GM12878 (cell line): ENCODE results near the gene POLA1. TPM values are rescaled to one million over a fixed set of nuclear protein-coding genes. Genes with fewer than 3 reads are reported as not detected.

Source experiments
- ATAC-seq: fragments of 200-7000 bp; cut with Tn5 transposase; 3 replicates; pipeline ENCODE4 v1.9.1; 2020; ENCODE audit warnings: mild to moderate bottlenecking, moderate library complexity
- BruUV-seq: library from RNA; stranded (reverse); fragments of 400-500 nt; replicated peaks from 2 replicates; lab custom pipeline; 2021; lab: Mats Ljungman, UMichigan
- CTCF ChIA-PET: fragments of 300-600 bp; sonication (Branson Sonifier 250); formaldehyde crosslinking; extraction: SDS; loops from one replicate; lab custom pipeline; 2021; ENCODE audit warnings: inconsistent platforms; lab: Yijun Ruan, JAX
- POLR2A ChIA-PET: fragments of 350-600 bp; formaldehyde crosslinking; extraction: SDS; loops from one replicate; lab custom pipeline; 2021; ENCODE audit warnings: inconsistent platforms; lab: Charles Lee
- RAD21 ChIA-PET: fragments of 300-600 bp; sonication (Branson Sonifier 250); formaldehyde crosslinking; loops from one replicate; lab custom pipeline; 2023; ENCODE audit warnings: antibody characterized with exemption; ENCODE audit not compliant: unreplicated experiment; lab: Charles Lee
- SMC1A ChIA-PET: fragments of 300-600 bp; sonication (Branson Sonifier 250); formaldehyde crosslinking; loops from one replicate; lab custom pipeline; 2023; ENCODE audit not compliant: unreplicated experiment, uncharacterized antibody; lab: Charles Lee
- DNase-seq: peaks from one replicate; pipeline ENCODE4 v3.0.0-alpha.2; 2011; ENCODE audit warnings: low read depth, low spot score
- FAIRE-seq: peaks from 3 replicates; lab custom pipeline; 2011; peaks lifted over from hg19 to GRCh38; lab: Jason Lieb, UNC
- H2AFZ ChIP-seq: 2 replicates; pipeline ENCODE4 v1.6.0; 2011; ENCODE audit warnings: low read depth, low read length, control low read depth; ENCODE audit not compliant: control insufficient read depth
- H3K27ac ChIP-seq: 2 replicates; pipeline ENCODE4 v1.5.1; 2011; ENCODE audit warnings: control low read depth; ENCODE audit not compliant: control insufficient read depth, insufficient read depth
- H3K27me3 ChIP-seq, 2 experiments: replicated peaks in 1 of 2; 2 replicates each; pipeline versions ENCODE4 v1.6.0 to v1.6.1; 2011; ENCODE audit warnings: low read length in 1 of 2; ENCODE audit not compliant: control insufficient read depth in 2 of 2, insufficient read depth in 2 of 2
- H3K36me3 ChIP-seq, 2 experiments: 2 replicates each; pipeline ENCODE4 v1.5.1; 2011; ENCODE audit warnings: low read length in 1 of 2; ENCODE audit not compliant: control insufficient read depth in 2 of 2, insufficient read depth in 2 of 2
- H3K4me1 ChIP-seq: 2 replicates; pipeline ENCODE4 v1.6.1; 2011; ENCODE audit warnings: mild to moderate bottlenecking, low read length, moderate library complexity, mixed read lengths; ENCODE audit not compliant: control insufficient read depth, insufficient read depth
- H3K4me2 ChIP-seq: 2 replicates; pipeline ENCODE4 v1.6.0; 2011; ENCODE audit warnings: control low read depth; ENCODE audit not compliant: control insufficient read depth, insufficient read depth
- H3K4me3 ChIP-seq: fragments of 200-600 bp; sonication (generic); 2 replicates; pipeline ENCODE4 v1.5.1; 2016
- H3K79me2 ChIP-seq: 2 replicates; pipeline ENCODE4 v1.6.0; 2011; ENCODE audit warnings: low read length; ENCODE audit not compliant: control insufficient read depth, insufficient read depth
- H3K9ac ChIP-seq: 2 replicates; pipeline ENCODE4 v1.8.0; 2011; ENCODE audit warnings: low read length, control low read depth, mixed read lengths; ENCODE audit not compliant: control insufficient read depth, insufficient read depth
- H3K9me3 ChIP-seq: replicated peaks from 3 replicates; pipeline ENCODE4 v1.5.1; 2011; ENCODE audit warnings: mild to moderate bottlenecking, low read length; ENCODE audit not compliant: control insufficient read depth, insufficient read depth
- H4K20me1 ChIP-seq: 2 replicates; pipeline ENCODE4 v1.6.0; 2011; ENCODE audit not compliant: control insufficient read depth, insufficient read depth
- CHD2 ChIP-seq: IDR thresholded peaks from 2 replicates; pipeline ENCODE4 v1.6.1; 2011; ENCODE audit warnings: low read depth, low read length, improper control_type of control experiment, borderline replicate concordance
- CREB1 ChIP-seq: IDR thresholded peaks from 2 replicates; pipeline ENCODE4 v1.6.1; 2012; ENCODE audit warnings: low read depth, mild to moderate bottlenecking, inconsistent platforms
- EED ChIP-seq: sonication (generic); IDR thresholded peaks from 2 replicates; pipeline ENCODE4 v1.6.1; 2016; ENCODE audit warnings: antibody characterized with exemption, low read depth
- ETV6 ChIP-seq, 2 experiments: fragments of 450-650 bp in 1 of 2; IDR thresholded peaks in 1 of 2; conservative IDR thresholded peaks in 1 of 2; 2 replicates each; pipeline ENCODE4 v1.6.1; 2014; ENCODE audit warnings: antibody characterized with exemption in 1 of 2, borderline replicate concordance in 1 of 2, low read depth in 1 of 2, mild to moderate bottlenecking in 1 of 2, moderate library complexity in 1 of 2
- GATAD2B ChIP-seq: fragments of 450-650 bp; conservative IDR thresholded peaks from 2 replicates; pipeline ENCODE4 v1.6.1; 2017; ENCODE audit warnings: low read depth, mild to moderate bottlenecking, moderate library complexity
- HDAC6 ChIP-seq: fragments of 200-600 bp; sonication (generic); IDR thresholded peaks from one replicate; pipeline ENCODE4 v1.8.0; 2017; ENCODE audit warnings: antibody characterized with exemption; ENCODE audit not compliant: unreplicated experiment
- MEF2B ChIP-seq: fragments of 450-650 bp; IDR thresholded peaks from 2 replicates; pipeline ENCODE4 v1.6.1; 2018; ENCODE audit warnings: mild to moderate bottlenecking, moderate library complexity; ENCODE audit not compliant: partially characterized antibody, poor library complexity, severe bottlenecking
- MXI1 ChIP-seq: fragments of 150-350 bp; IDR thresholded peaks from 2 replicates; pipeline ENCODE4 v1.6.1; 2011; ENCODE audit warnings: low read depth, mild to moderate bottlenecking, inconsistent platforms, low read length, improper control_type of control experiment
- MYC ChIP-seq: IDR thresholded peaks from 2 replicates; pipeline ENCODE4 v1.6.1; 2011; ENCODE audit warnings: mild to moderate bottlenecking, low read length, moderate library complexity, inconsistent platforms; ENCODE audit not compliant: insufficient read depth, insufficient replicate concordance, insufficient read length, severe bottlenecking
- NBN ChIP-seq: fragments of 450-650 bp; IDR thresholded peaks from 2 replicates; pipeline ENCODE4 v1.6.1; 2016
- NFIC ChIP-seq: IDR thresholded peaks from 2 replicates; pipeline ENCODE4 v1.6.1; 2012; ENCODE audit warnings: low read depth, mild to moderate bottlenecking, inconsistent platforms, low read length, moderate library complexity
- NR2F1 ChIP-seq: fragments of 450-650 bp; conservative IDR thresholded peaks from 2 replicates; pipeline ENCODE4 v1.6.1; 2017; ENCODE audit warnings: mild to moderate bottlenecking
- SREBF1 ChIP-seq: IDR thresholded peaks from 2 replicates; pipeline ENCODE4 v1.6.1; 2012; ENCODE audit warnings: mild to moderate bottlenecking, low read length
- SUZ12 ChIP-seq: fragments of 200-600 bp; sonication (generic); IDR thresholded peaks from one replicate; pipeline ENCODE4 v1.6.1; 2018; ENCODE audit warnings: antibody characterized with exemption, mild to moderate bottlenecking; ENCODE audit not compliant: unreplicated experiment
- ZBED1 ChIP-seq: IDR thresholded peaks from 2 replicates; pipeline ENCODE4 v1.6.1; 2016; ENCODE audit warnings: borderline replicate concordance
- WGBS: methylation state at CpG from one replicate; pipeline ENCODE4 v1.1.6; 2016; ENCODE audit warnings: low lambda C conversion rate; ENCODE audit not compliant: insufficient replicate concordance, insufficient coverage; ENCODE audit errors: missing lambda C conversion rate; 5-methylcytosine and 5-hydroxymethylcytosine counted together
- in situ Hi-C: fragments of 300-500 bp; cut with MboI; formaldehyde crosslinking; loops from 9 replicates; pipeline ENCODE4 v1.14.3; 2018; ENCODE audit warnings: mixed read lengths
- intact Hi-C: fragments of 100-400 bp; cut with micrococcal nuclease; formaldehyde crosslinking; loops from one replicate; pipeline ENCODE4 v1.14.2; 2022; ENCODE audit not compliant: unreplicated experiment
- polyA plus RNA-seq, 11 experiments: library from polyadenylated mRNA; depleted of rRNA in 4 of 11; unstranded in 6 of 11; stranded (reverse) in 5 of 11; fragments of >200 nt; fragmentation: Nextera tagmentation in 4 of 11; fragmentation: Illumina TruSeq in 1 of 11; extraction: Ambion mirVana in 4 of 11; extraction: Trizol in 1 of 11; gene quantifications; 1 replicate in 1 of 11; 2 replicates in 10 of 11; pipeline versions ENCODE4 v1.2.1 to v1.2.3, GENCODE V29; 2011 to 2016; ENCODE audit warnings: inconsistent platforms in 2 of 11, missing spikeins in 2 of 11, low read depth in 1 of 11
- total RNA-seq, 4 experiments: library from RNA; depleted of rRNA in 3 of 4; stranded (reverse); fragments of >200 nt in 3 of 4; fragmentation: Illumina TruSeq in 1 of 4; extraction: Trizol in 1 of 4; gene quantifications; 2 replicates each; pipeline versions ENCODE4 v1.2.1 to v1.2.3, GENCODE V29; 2013 to 2021
- TF ChIP-seq, protein P1 (sequence below): IDR thresholded peaks from 2 replicates; pipeline ENCODE4 v1.6.1; 2012; ENCODE audit warnings: low read depth, low read length, improper control_type of control experiment
- TF ChIP-seq, protein P2 (sequence below): fragments of 450-650 bp; IDR thresholded peaks from 2 replicates; pipeline ENCODE4 v1.6.1; 2017; ENCODE audit warnings: mild to moderate bottlenecking, moderate library complexity

Gene POLA1
- total and polyA plus RNA-seq, 10 of the 15 experiments (the other 5 are each of a cell fraction or from before 2014, with no cell fraction given): 6.5 to 34.7 (median 24.8) TPM

DNA sequence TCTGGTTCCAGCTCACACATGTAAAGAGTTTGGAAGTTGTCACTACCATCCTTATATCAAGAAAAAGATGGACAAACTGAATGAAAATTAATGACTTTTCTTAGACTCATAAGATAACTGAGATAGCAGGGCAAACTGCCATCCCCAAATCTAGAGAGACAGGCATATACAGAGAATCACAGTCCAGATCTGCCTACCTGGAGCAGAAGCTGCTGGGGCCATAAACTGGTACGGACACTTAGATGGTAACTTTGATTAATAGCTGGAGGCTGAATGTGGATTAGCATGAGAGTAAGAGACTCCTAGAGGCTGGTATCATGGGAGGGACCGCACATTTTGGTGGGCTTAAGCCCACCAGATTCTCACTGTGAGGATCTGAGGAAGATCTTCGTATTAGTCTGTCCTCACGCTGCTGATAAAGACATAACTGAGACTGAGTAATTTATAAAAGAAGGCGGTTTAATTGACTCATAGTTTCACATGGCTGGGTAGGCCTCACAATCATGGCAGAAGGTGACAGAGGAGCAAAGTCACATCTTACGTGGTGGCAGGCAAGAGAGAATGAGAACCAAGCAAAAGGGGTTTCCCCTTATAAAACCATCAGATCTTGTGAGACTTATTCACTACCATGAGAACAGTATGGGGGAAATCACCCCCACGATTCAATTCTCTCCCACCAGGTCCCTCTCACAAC lies 10.8 kb upstream of the POLA1 start:
- Histone ChIP-seq H3K79me2 (no peaks in the 10 kb centered on the region), H4K20me1 (no peaks in the 10 kb centered on the region), H3K27me3 (no peaks in the 10 kb centered on the region; a peak in 1 of 4 replicates), H3K36me3 (no peaks in the 10 kb centered on the region), H3K27ac (no peak overlapping the region), H3K9ac (no peak overlapping the region), H3K4me3 (no peak overlapping the region), H3K4me2 (no peak overlapping the region), H3K9me3 (no peaks in the 10 kb centered on the region; the same call in 2 of the 3 replicates), H3K4me1 (no peaks in the 10 kb centered on the region), H2AFZ (no peak overlapping the region)
- WGBS: 17% methylated on average over 7 of the region's 7 CpGs
- ATAC-seq (peak; percentile 28; the same call in 2 of the 3 replicates), DNase-seq (no peak), FAIRE-seq (no peak)
- in situ Hi-C loops: no loop called here
- intact Hi-C loops: no loop called here
- ChIA-PET RAD21 (no interaction called here), SMC1A (interaction anchor here (0.6 to 1.3 kb wide), 4 partner anchors 8 to 608 kb away, joined by 3 read pairs; no protein-coding TSS in a partner anchor), POLR2A (no interaction called here), CTCF (no interaction called here)
- BruUV-seq: no TSS peak
- TF ChIP-seq MEF2B: no peak
- no peak for TF ChIP-seq CHD2
- no peak for TF ChIP-seq NR2F1
- no peak for TF ChIP-seq MYC
- TF ChIP-seq CREB1: no peak
- TF ChIP-seq HDAC6: no peak
- TF ChIP-seq ZBED1: no peak
- no peak for TF ChIP-seq EED
- TF ChIP-seq SREBF1: no peak
- no peak for TF ChIP-seq NBN
- TF ChIP-seq ETV6 (conservative IDR thresholded peaks at IDR 0.05 in 1 of 2, IDR thresholded peaks at IDR 0.05 in 1 of 2; ENCODE audit: borderline replicate concordance in 1 of 2, low read depth in 1 of 2): no peak
- no peak for TF ChIP-seq SUZ12
- TF ChIP-seq GATAD2B: no peak
- TF ChIP-seq, protein P1, sequence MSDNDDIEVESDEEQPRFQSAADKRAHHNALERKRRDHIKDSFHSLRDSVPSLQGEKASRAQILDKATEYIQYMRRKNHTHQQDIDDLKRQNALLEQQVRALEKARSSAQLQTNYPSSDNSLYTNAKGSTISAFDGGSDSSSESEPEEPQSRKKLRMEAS: no peak
- TF ChIP-seq, protein P2, sequence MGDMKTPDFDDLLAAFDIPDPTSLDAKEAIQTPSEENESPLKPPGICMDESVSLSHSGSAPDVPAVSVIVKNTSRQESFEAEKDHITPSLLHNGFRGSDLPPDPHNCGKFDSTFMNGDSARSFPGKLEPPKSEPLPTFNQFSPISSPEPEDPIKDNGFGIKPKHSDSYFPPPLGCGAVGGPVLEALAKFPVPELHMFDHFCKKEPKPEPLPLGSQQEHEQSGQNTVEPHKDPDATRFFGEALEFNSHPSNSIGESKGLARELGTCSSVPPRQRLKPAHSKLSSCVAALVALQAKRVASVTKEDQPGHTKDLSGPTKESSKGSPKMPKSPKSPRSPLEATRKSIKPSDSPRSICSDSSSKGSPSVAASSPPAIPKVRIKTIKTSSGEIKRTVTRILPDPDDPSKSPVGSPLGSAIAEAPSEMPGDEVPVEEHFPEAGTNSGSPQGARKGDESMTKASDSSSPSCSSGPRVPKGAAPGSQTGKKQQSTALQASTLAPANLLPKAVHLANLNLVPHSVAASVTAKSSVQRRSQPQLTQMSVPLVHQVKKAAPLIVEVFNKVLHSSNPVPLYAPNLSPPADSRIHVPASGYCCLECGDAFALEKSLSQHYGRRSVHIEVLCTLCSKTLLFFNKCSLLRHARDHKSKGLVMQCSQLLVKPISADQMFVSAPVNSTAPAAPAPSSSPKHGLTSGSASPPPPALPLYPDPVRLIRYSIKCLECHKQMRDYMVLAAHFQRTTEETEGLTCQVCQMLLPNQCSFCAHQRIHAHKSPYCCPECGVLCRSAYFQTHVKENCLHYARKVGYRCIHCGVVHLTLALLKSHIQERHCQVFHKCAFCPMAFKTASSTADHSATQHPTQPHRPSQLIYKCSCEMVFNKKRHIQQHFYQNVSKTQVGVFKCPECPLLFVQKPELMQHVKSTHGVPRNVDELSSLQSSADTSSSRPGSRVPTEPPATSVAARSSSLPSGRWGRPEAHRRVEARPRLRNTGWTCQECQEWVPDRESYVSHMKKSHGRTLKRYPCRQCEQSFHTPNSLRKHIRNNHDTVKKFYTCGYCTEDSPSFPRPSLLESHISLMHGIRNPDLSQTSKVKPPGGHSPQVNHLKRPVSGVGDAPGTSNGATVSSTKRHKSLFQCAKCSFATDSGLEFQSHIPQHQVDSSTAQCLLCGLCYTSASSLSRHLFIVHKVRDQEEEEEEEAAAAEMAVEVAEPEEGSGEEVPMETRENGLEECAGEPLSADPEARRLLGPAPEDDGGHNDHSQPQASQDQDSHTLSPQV: no peak
- TF ChIP-seq MXI1: no peak
- TF ChIP-seq NFIC: no peak
